HG03521 (cell line): ENCODE measurements around the gene TRDMT1.

Experiments
- ATAC-seq: cut with Tn5 transposase; IDR thresholded peaks from one replicate; pipeline ENCODE4 v1.9.1; 2021; ENCODE audit warnings: mild to moderate bottlenecking, moderate library complexity; ENCODE audit not compliant: unreplicated experiment

The TRDMT1 gene

GRCh38 chr10:17178006-17178405, 23.5 kb downstream of the TRDMT1 start:
- no peak for ATAC-seq

GRCh38 chr10:17177014-17177413, 24.5 kb downstream of the TRDMT1 start:
- no peak for ATAC-seq

- no peak for ATAC-seq
Measured at GRCh38 chr10:17176091-17176490, 25.4 kb downstream of the TRDMT1 start.

- ATAC-seq = no peak
Measured at GRCh38 chr10:17175551-17175950, 25.9 kb downstream of the TRDMT1 start.

- no peak for ATAC-seq
Measured at GRCh38 chr10:17174626-17175025, 26.8 kb downstream of the TRDMT1 start.

GRCh38 chr10:17171141-17171641, 30.3 kb downstream of the TRDMT1 start:
- ATAC-seq = no peak

- no peak for ATAC-seq
Measured at GRCh38 chr10:17169803-17170202, 31.7 kb downstream of the TRDMT1 start.

GRCh38 chr10:17166699-17167098, 34.8 kb downstream of the TRDMT1 start:
- no peak for ATAC-seq

- ATAC-seq = no peak
Measured at GRCh38 chr10:17162828-17163227, 38.6 kb downstream of the TRDMT1 start.

- ATAC-seq = no peak
Measured at GRCh38 chr10:17161775-17162174, 39.7 kb downstream of the TRDMT1 start.

GRCh38 chr10:17157024-17157423, 44.4 kb downstream of the TRDMT1 start:
- no peak for ATAC-seq

- no peak for ATAC-seq
Measured at GRCh38 chr10:17155826-17156225, 45.6 kb downstream of the TRDMT1 start.

GRCh38 chr10:17154116-17154515, 47.4 kb downstream of the TRDMT1 start:
- ATAC-seq = no peak

- ATAC-seq = no peak
Measured at GRCh38 chr10:17153321-17153720, 48.2 kb downstream of the TRDMT1 start.

GRCh38 chr10:17151716-17152115, 49.8 kb downstream of the TRDMT1 start:
- ATAC-seq = no peak

- ATAC-seq = no peak
Measured at GRCh38 chr10:17147884-17148489, 53.5 kb downstream of the TRDMT1 start.

GRCh38 chr10:17146892-17147291, 54.6 kb downstream of the TRDMT1 start:
- ATAC-seq = no peak

GRCh38 chr10:17145239-17145638, 56.2 kb downstream of the TRDMT1 start:
- ATAC-seq = no peak

- ATAC-seq = no peak
Measured at GRCh38 chr10:17144757-17145156, 56.7 kb downstream of the TRDMT1 start.

- no peak for ATAC-seq
Measured at GRCh38 chr10:17144032-17144431, 57.4 kb downstream of the TRDMT1 start.

- ATAC-seq = no peak
Measured at GRCh38 chr10:17143055-17143690, 58.3 kb downstream of the TRDMT1 start.

- no peak for ATAC-seq
Measured at GRCh38 chr10:17141504-17142229, 59.8 kb downstream of the TRDMT1 start.
